Kidney (tissue), 14 donors: ENCODE data around the gene ZNF692. TPM values are rescaled to one million over a fixed set of nuclear protein-coding genes. Genes with fewer than 3 reads are reported as not detected.
A peak's percentile ranks its signal among the peaks of the same experiment; 100 is the strongest.

Source experiments
- DNase-seq, 5 donors: peaks; one replicate each; pipeline ENCODE4 v3.0.0-alpha.2; 2013 to 2020
- FAIRE-seq: peaks from 2 replicates; lab custom pipeline; 2012; peaks lifted over from hg19 to GRCh38; lab: Jason Lieb, UNC
- H3K27ac ChIP-seq, 2 donors: one replicate each; pipeline ENCODE4 v1.7.0; 2013; ENCODE audit warnings: low read depth in 2 of 2, low read length in 2 of 2, inconsistent platforms in 1 of 2
- H3K27me3 ChIP-seq: one replicate; pipeline ENCODE4 v1.7.1; 2013; ENCODE audit warnings: low read length, inconsistent platforms; ENCODE audit not compliant: control insufficient read depth, insufficient read depth
- H3K36me3 ChIP-seq, 3 donors: one replicate each; pipeline versions ENCODE4 v1.7.0 to v1.7.1; 2013; ENCODE audit warnings: low read length in 3 of 3, control low read depth in 1 of 3, inconsistent platforms in 1 of 3; ENCODE audit not compliant: insufficient read depth in 3 of 3, control insufficient read depth in 2 of 3
- H3K4me1 ChIP-seq, 3 donors: one replicate each; pipeline versions ENCODE4 v1.7.0 to v1.7.1; 2013; ENCODE audit warnings: low read length in 3 of 3, inconsistent platforms in 1 of 3, low read depth in 1 of 3; ENCODE audit not compliant: control insufficient read depth in 2 of 3, insufficient read depth in 2 of 3
- H3K4me3 ChIP-seq, 3 donors: one replicate each; pipeline versions ENCODE4 v1.7.0 to v1.8.1; 2013; ENCODE audit warnings: low read length in 3 of 3, control low read depth in 1 of 3, inconsistent platforms in 1 of 3
- H3K9ac ChIP-seq, 3 donors: one replicate each; pipeline versions ENCODE4 v1.7.0 to v1.7.1; 2013; ENCODE audit warnings: low read length in 3 of 3, control low read depth in 1 of 3, inconsistent platforms in 1 of 3
- H3K9me3 ChIP-seq, 3 donors: one replicate each; pipeline versions ENCODE4 v1.7.0 to v1.7.1; 2013; ENCODE audit warnings: low read length in 3 of 3, control low read depth in 1 of 3, inconsistent platforms in 1 of 3; ENCODE audit not compliant: control insufficient read depth in 2 of 3, insufficient read depth in 1 of 3
- CTCF ChIP-seq: IDR thresholded peaks from 3 replicates; pipeline ENCODE4 v1.5.1; 2012; ENCODE audit warnings: mild to moderate bottlenecking, moderate library complexity, borderline replicate concordance; ENCODE audit not compliant: insufficient read depth; ENCODE audit errors: extremely low read depth
- intact Hi-C: fragments of 100-400 bp; cut with DNase I; formaldehyde crosslinking; loops from one replicate; pipeline ENCODE4 v1.11.1; 2022
- polyA plus RNA-seq: library from polyadenylated mRNA; stranded (reverse); fragments of 350-450 nt; fragmentation: Illumina TruSeq; extraction: RNeasy Lipid Tissue Mini Kit (QIAGEN cat#74804); gene quantifications from one replicate; pipeline ENCODE4 v1.2.3, GENCODE V29; 2014; ENCODE audit warnings: low read depth, low replicate concordance; ENCODE audit not compliant: insufficient read depth
- total RNA-seq: library from RNA; stranded (reverse); fragmentation: NEBNext Ultra II Directional; extraction: Animal tissue kit (Norgen Biotek cat#: 25700); gene quantifications from one replicate; pipeline ENCODE4 v1.2.1, GENCODE V29; 2021
- donor health status: control.
- donor health status: control.
- donor health status: control.
- donor health status: control.
- donor health status: control.
- donor health status: DM: yes; HTN: yes; CAD: no.
- donor health status: Normal renal cell carcinoma (clear cell type).

The ZNF692 gene
- total and polyA plus RNA-seq, 2 donors from 2014 or later: 29.6 to 34.4 TPM

- no peak for TF ChIP-seq CTCF
- intact Hi-C loops: no loop called here
- DNase-seq: peak in 1 of 5 donors; percentile 19
- no peaks in the 10 kb centered on the region for H3K27me3 ChIP-seq
- H3K9me3 ChIP-seq: no peaks in the 10 kb centered on the region
- FAIRE-seq: no peak
- H3K36me3 ChIP-seq: peaks cover 0 to 37% (median 25%) of the 10 kb centered on the region in 3 donors
- peaks cover 0 to 12% (median 0%) of the 10 kb centered on the region in 3 donors for H3K4me1 ChIP-seq
- H3K4me3 ChIP-seq: no peak overlapping the region
- H3K9ac ChIP-seq: no peak overlapping the region
- H3K27ac ChIP-seq: no peak overlapping the region
Measured at GRCh38 chr1:248844526-248844925, 14.4 kb downstream of the ZNF692 start.

- no peaks in the 10 kb centered on the region for H3K9me3 ChIP-seq
- no peak overlapping the region for H3K9ac ChIP-seq
- H3K4me3 ChIP-seq: no peak overlapping the region
- intact Hi-C loops: no loop called here
- H3K36me3 ChIP-seq: peaks cover 0 to 31% (median 19%) of the 10 kb centered on the region in 3 donors
- FAIRE-seq (no peak), DNase-seq (no peak)
- H3K4me1 ChIP-seq: peaks cover 0 to 16% (median 0%) of the 10 kb centered on the region in 3 donors
- H3K27me3 ChIP-seq: no peaks in the 10 kb centered on the region
- no peak for TF ChIP-seq CTCF
- H3K27ac ChIP-seq: no peak overlapping the region
Measured at GRCh38 chr1:248843687-248844086, 15.2 kb downstream of the ZNF692 start.

- Histone ChIP-seq H3K27ac (peak overlapping the region in 1 of 2 donors; percentile 55), H3K4me3 (no peak overlapping the region), H3K36me3 (peaks cover 0 to 24% (median 18%) of the 10 kb centered on the region in 3 donors), H3K27me3 (no peaks in the 10 kb centered on the region), H3K9me3 (no peaks in the 10 kb centered on the region), H3K4me1 (peaks cover 0 to 16% (median 0%) of the 10 kb centered on the region in 3 donors), H3K9ac (no peak overlapping the region)
- intact Hi-C loops: no loop called here
- DNase-seq (no peak), FAIRE-seq (no peak)
- no peak for TF ChIP-seq CTCF
Measured at GRCh38 chr1:248842781-248843331, 16.0 kb downstream of the ZNF692 start.
